ENCODE data around the gene FOXP1. TPM values are rescaled to one million over a fixed set of nuclear protein-coding genes. Genes with fewer than 3 reads are reported as not detected.

The FOXP1 gene
- total RNA-seq, 3 donors from 2014 or later = 61.9 to 267 (median 146) TPM

- TF ChIP-seq POLR2AphosphoS5 (IDR thresholded peaks at IDR 0.05) = no peak
- no peak for TF ChIP-seq POLR2A (IDR thresholded peaks at IDR 0.05)
- Histone ChIP-seq H3K27ac (no peak overlapping the region), H3K9me3 (no peaks in the 10 kb centered on the region), H3K36me3 (no peaks in the 10 kb centered on the region), H3K27me3 (no peaks in the 10 kb centered on the region), H3K4me3 (no peak overlapping the region), H3K4me1 (no peaks in the 10 kb centered on the region)
- no peak for DNase-seq (ENCODE audit: low spot score in 2 of 2)
- intact Hi-C loops (cut with DNase I; ENCODE audit: low total_unique reads) = no loop called here
These were observed 656.7 kb downstream of the FOXP1 start for GRCh38 chr3:70926835-70927234.

GRCh38 chr3:70919661-70920060, 663.9 kb downstream of the FOXP1 start:
- Histone ChIP-seq H3K4me1 (no peaks in the 10 kb centered on the region), H3K27me3 (no peaks in the 10 kb centered on the region), H3K9me3 (no peaks in the 10 kb centered on the region), H3K27ac (no peak overlapping the region), H3K36me3 (no peaks in the 10 kb centered on the region), H3K4me3 (no peak overlapping the region)
- intact Hi-C loops (cut with DNase I; ENCODE audit: low total_unique reads) = no loop called here
- TF ChIP-seq POLR2A (IDR thresholded peaks at IDR 0.05) (no peak), CTCF (IDR thresholded peaks at IDR 0.05) (no peak), POLR2AphosphoS5 (IDR thresholded peaks at IDR 0.05) (no peak)
- no peak for DNase-seq (ENCODE audit: low spot score in 2 of 2)

GRCh38 chr3:70919091-70919490, 664.4 kb downstream of the FOXP1 start:
- TF ChIP-seq POLR2AphosphoS5 (IDR thresholded peaks at IDR 0.05) = no peak
- TF ChIP-seq POLR2A (IDR thresholded peaks at IDR 0.05) = no peak
- no peak for TF ChIP-seq CTCF (IDR thresholded peaks at IDR 0.05)
- no peak overlapping the region for H3K27ac ChIP-seq

GRCh38 chr3:70916375-70917055, 667.0 kb downstream of the FOXP1 start:
- DNase-seq (ENCODE audit: low spot score in 2 of 2) = no peak
- Histone ChIP-seq H3K27me3 (no peaks in the 10 kb centered on the region), H3K36me3 (no peaks in the 10 kb centered on the region), H3K27ac (no peak overlapping the region), H3K4me1 (no peaks in the 10 kb centered on the region), H3K4me3 (no peak overlapping the region), H3K9me3 (no peaks in the 10 kb centered on the region)
- intact Hi-C loops (cut with DNase I; ENCODE audit: low total_unique reads) = no loop called here
- TF ChIP-seq POLR2A (IDR thresholded peaks at IDR 0.05) = no peak
- no peak for TF ChIP-seq POLR2AphosphoS5 (IDR thresholded peaks at IDR 0.05)
- TF ChIP-seq CTCF (IDR thresholded peaks at IDR 0.05) = no peak

More at GRCh38 chr3:70919091-70919490, 664.4 kb downstream of the FOXP1 start:
- intact Hi-C loops (cut with DNase I; ENCODE audit: low total_unique reads) = no loop called here
- no peaks in the 10 kb centered on the region for H3K36me3 ChIP-seq
- no peak for DNase-seq (ENCODE audit: low spot score in 2 of 2)
- H3K9me3 ChIP-seq = no peaks in the 10 kb centered on the region
- H3K4me3 ChIP-seq = no peak overlapping the region
- H3K27me3 ChIP-seq = no peaks in the 10 kb centered on the region
- H3K4me1 ChIP-seq = no peaks in the 10 kb centered on the region

- no peaks in the 10 kb centered on the region for H3K9me3 ChIP-seq
- H3K4me1 ChIP-seq = no peaks in the 10 kb centered on the region
- H3K27ac ChIP-seq = no peak overlapping the region
- H3K4me3 ChIP-seq = no peak overlapping the region
- DNase-seq (ENCODE audit: low spot score in 2 of 2) = no peak
- H3K27me3 ChIP-seq = no peaks in the 10 kb centered on the region
- no peaks in the 10 kb centered on the region for H3K36me3 ChIP-seq
- intact Hi-C loops (cut with DNase I; ENCODE audit: low total_unique reads) = no loop called here
- TF ChIP-seq CTCF (IDR thresholded peaks at IDR 0.05) (no peak), POLR2AphosphoS5 (IDR thresholded peaks at IDR 0.05) (no peak), POLR2A (IDR thresholded peaks at IDR 0.05) (no peak)
These were observed 668.7 kb downstream of the FOXP1 start for GRCh38 chr3:70914862-70915261.

Measured in breast epithelium (tissue), 4 donors.